ENCODE measurements around the gene PAK1.
"Not testable (repeated sequence)": the region's sequence is repeated elsewhere in the genome, so short reads cannot be mapped to it uniquely, and the experiment has no call there.

PAK1 gene

DNA sequence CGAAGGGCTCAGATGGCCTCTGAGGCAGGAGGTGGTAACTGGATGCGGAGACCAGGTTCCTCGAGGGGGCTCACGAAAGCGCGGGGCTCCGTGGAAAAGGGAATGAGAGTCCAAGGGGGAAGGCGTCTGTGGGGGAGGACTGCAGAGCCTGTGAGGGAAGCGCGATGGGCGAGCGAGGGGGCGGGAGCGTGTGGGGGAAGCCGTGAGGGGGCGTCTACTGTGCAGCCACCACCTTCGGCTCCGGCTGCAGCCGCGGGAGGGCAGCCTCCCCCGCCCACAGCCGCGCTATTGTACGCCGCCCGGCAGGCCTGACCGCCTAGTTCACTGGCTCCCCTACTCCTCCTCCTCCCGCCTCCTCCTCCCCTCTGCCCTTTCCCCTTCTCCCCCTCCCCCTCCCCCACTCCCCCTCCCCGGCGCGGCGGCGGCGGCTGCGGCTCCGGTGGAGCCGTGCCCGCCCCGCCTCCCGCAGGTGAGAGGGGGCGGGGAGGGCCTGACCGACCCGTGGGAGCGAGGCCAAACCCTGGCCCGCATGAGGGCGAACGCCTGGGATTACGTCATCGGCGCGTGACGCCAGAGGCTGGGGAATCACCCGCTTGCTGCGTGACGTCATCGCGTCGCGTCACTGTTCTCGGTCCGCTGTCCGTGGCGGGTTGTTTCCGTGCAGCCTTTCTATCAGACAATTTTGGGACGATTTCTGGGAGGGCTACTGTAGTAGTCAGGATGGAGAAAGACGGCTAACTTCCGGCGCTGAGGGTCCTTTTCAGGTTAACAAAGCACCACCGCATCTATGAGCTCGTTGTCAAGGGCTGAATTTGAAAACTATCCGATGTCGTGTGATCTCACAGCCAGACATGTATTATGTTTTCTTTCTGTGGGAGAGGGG, at the start of gene PAK1:
TSS of gene PAK1 (minus strand) at position 294 of the 883 bp plus-strand sequence. CDS start 81,574 bp downstream, outside the sequence.
- peak; percentile 15 for DNase-seq

- no peak for DNase-seq
These were observed 48.3 kb upstream of the PAK1 start for GRCh38 chr11:77522215-77522614.

- DNase-seq = no peak
These were observed 46.0 kb upstream of the PAK1 start for GRCh38 chr11:77519847-77520246.

GRCh38 chr11:77518471-77518870, 44.6 kb upstream of the PAK1 start:
- no peak for DNase-seq

- no peak for DNase-seq
These were observed 43.9 kb upstream of the PAK1 start for GRCh38 chr11:77517753-77518152.

DNA sequence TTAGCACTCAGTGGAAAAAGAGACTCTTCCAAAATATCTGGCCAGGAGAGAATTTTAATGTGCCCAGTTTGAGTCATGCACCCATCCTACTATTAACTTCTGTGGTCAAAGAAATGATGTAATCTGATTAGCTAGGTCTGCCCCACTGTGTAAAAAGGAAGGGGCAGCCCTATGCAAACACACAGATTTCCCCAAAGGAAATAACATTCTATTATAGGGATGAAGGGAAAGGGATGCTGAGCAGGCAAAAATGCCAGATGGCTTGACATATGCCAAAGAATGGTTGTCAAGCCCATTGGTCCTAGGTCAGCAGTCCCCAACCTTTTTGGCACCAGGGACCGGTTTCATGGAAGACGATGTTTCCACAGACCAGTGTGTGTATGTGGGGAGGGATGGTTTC, 43.3 kb upstream of the PAK1 start:
- no peak for DNase-seq

- DNase-seq = no peak
These were observed 41.6 kb upstream of the PAK1 start for GRCh38 chr11:77515483-77515882.

DNA sequence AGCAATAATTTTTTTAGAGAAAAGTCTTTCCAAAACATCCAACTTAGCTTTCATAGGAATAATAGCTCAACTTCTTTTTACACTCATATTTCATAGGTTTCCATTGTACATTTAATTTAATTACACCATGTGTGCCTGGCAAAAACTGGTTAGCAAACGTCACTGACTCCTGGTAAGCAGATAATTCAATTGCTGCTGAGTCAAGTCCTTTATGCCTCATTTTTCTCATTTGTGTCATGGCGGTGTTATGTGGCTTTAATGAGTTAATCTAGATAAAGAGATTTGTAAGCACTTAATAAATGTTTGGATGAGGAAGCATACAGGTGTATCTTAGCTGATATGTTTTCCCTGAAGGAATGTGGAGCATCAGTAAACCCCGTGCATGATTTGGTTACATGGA, 41.2 kb upstream of the PAK1 start:
- no peak for DNase-seq

DNA sequence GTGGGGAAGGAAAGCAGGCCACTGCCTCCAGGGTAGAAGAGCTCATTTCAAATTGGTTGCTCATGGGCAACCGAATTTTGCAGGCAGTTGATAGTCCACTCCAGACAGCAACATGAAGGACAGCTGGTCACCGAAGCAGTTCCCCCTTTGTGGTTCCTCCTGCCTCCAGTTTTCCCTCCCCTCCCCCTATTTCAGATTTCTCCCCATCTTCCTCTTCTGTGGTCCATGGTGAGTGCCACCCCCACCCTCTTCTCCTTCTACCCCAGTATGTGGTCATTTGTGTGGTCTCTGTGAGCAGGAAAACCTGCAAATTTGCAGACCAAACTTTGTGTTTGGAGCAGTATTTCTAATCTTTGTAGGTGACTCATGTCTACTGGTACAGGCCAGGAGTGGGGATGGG, 38.2 kb upstream of the PAK1 start:
- DNase-seq = no peak

DNA sequence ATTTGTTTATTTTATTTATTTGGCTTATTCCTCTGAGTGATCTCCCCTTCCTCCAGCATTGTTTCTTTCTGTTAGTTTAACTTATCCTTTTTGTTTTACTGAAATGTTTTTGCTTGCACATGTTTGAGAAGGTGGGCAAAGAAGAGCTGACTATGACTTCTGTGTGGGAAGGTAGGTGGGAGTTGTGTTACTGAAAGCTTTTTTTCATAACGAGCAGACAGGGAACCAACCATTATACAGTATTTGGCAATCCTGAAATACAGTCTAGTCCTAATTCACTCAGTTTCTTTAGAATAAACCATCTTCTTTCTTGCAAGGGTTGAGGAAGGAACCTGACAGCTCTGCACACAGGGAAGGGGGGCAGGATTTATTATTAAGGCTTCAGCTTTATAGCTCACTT, 37.0 kb upstream of the PAK1 start:
- DNase-seq = no peak

GRCh38 chr11:77510095-77510494, 36.2 kb upstream of the PAK1 start:
- DNase-seq = no peak

DNA sequence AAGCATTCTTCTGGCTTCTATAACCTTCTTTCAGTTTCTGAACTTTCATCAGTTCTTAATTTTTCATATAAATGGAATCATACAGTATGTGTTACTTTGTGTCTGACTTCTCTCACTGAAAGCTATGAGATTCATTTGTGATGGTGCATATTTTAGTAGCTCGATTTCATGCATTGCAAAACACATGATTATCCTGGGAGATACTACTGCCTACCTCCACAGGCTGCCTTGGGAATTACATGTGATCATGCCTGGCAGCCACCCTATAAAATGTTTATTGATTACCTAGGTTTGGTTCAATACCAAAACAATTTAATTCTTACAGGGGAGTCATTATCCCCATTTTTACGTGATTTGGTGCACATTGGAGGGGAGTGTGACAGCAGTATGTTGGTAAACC, 34.1 kb upstream of the PAK1 start:
- no peak for DNase-seq

- no peak for DNase-seq
These were observed 33.0 kb upstream of the PAK1 start for GRCh38 chr11:77506857-77507256.

DNA sequence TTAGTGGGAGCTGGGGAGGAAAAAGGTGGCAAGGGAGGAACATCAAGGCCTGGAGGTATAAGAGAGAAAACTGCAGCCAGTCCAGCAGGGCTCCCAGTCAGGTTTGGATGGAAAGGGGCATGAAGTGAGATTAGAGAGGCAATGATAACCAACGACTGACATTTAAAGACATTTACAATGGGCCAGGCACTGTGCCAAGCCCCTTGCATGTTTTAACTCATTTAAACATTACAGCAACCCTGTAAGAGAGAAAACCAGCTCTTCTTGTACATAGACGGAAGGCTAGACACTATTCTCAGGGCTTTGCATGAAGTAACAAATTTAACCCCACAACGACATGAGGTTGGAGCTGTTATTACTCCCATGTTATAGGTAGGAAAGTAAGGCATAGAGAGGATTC, 32.1 kb upstream of the PAK1 start:
- DNase-seq = no peak

GRCh38 chr11:77503006-77503405, 29.1 kb upstream of the PAK1 start:
- DNase-seq = no peak

- no peak for DNase-seq
These were observed 28.5 kb upstream of the PAK1 start for GRCh38 chr11:77502346-77502905.

DNA sequence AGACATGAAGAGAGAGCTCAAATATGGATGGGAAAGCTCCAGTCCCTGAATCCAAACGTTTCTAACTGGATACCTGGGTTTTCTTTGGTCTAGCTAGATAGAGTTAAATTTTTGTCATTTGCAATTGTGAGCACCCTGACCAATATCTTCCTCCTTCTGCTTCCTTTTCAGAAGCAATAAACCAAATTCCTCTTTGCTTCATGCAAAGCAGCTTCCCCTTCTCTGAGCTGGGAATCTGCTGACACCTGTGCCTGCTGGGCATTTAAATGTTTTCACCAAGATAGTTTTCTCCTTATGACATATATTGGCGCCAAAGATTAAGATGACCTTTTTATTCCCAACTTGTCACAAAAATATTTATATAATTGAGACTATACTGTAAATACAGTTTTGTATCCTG, 27.9 kb upstream of the PAK1 start:
- DNase-seq = no peak

DNA sequence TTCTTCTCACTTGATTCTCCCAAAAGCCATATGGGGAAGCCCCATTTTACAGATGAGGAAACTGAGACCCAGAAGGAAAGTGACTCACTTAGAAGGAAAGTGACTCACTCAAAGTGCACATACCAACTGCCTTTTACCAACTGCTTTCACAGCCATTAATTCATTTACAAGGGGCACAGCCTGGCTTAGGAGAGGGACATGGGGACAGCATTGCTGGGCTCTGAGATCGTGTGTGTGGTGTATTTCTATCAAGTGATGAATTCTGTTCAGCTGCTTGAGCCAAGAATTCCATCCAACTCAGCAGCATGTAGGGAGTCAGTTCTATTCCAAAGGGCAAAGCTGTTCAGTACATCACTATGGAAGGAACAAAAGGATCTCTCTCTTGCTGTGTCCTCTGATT, 23.5 kb upstream of the PAK1 start:
- DNase-seq = no peak

GRCh38 chr11:77495526-77495925, 21.6 kb upstream of the PAK1 start:
- no peak for DNase-seq

DNA sequence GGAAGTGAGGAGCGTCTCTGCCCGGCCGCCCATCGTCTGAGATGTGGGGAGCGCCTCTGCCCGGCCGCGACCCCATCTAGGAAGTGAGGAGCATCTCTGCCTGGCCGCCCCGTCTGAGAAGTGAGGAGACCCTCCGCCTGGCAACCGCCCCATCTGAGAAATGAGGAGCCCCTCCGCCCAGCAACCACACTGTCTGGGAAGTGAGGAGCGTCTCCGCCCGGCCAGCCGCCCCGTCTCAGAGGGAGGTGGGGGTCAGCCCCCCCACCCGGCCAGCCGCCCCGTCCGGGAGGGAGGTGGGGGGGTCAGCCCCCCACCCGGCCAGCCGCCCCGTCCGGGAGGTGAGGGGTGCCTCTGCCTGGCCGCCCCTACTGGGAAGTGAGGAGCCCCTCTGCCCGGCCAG, 16.1 kb upstream of the PAK1 start:
- DNase-seq = not testable (repeated sequence)

DNA sequence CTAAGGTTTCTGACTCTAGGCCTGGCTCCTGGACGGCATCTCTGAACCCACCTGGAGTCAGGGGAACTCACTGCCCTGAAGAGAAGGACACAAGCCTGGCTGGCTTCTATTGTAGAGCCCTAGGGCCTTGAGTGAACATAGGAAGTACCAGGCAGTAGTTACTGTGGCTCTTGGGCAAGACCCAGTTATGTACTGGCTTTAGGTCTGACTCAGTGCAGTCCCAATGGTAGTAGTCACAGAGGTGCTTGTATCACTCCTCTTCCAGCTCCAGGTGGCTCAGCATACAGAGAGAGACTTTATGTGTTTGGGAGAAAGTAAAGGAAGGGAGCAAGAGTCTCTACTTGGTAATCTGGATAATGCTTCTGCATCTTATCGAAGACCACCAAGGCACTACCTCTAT, 13.9 kb upstream of the PAK1 start:
- no peak for DNase-seq

DNA sequence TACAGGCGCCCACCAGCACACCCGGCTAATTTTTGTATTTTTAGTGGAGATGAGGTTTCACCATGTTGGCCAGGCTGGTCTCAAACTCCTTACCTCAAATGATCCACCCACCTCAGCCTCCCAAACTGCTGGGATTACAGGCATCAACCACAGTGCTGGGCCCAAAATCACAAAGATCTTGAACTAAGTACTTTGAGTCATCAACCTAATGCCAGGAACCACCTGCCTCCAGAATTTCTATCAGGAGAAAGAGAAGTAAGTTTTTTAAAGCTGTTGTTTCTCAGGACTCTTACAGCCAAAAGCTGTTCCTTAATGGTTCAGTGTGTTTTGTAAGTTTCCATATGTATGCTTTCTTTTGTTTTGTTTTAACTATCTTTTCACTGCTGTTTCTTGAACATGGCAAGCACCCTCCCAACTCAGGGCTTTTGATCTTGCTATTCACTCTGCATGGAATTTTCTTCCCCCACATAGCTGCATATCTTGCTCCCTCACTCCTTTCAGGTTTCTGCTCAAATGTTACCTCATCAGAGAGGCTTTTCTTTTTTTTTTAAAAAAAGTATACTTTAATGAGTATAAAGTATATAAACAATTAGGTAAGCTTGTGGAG, 6.0 kb upstream of the PAK1 start:
- no peak for DNase-seq

DNA sequence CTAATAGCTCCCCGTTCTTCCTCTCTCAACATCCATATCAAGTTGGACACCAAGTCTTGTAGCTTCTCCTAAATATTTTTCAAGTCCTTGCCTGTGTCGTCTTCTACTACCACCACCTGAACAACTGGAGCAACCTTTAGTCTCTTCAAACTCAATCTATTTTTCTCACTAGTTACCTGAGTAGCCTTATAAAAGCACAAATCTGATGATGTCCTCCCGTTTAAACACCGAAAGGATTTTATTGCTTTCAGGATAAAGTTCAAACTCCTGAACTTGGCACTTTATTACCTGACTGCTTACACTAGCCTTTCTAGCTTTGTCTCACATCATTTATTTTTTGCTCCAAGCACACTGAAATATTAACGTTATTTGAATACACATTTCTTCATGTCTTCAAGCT, 1.3 kb upstream of the PAK1 start:
- no peak for DNase-seq

GRCh38 chr11:77474684-77475060, 778 bp upstream of the PAK1 start:
- DNase-seq = no peak

Measured in NCI-H1694 (cell line).